ENCODE measurements around the gene CNIH3. TPM values are rescaled to one million over a fixed set of nuclear protein-coding genes. Genes with fewer than 3 reads are reported as not detected.

CNIH3 gene
- total and polyA plus RNA-seq, 2 of the 4 experiments (the other 2 are of a cell fraction): 2.0 to 2.9 TPM

GRCh38 chr1:224696891-224697765 is 81.0 kb downstream of the CNIH3 start:
- H3K18ac ChIP-seq (ENCODE audit: low read depth, low read length): no peak overlapping the region
- H3K4me3 ChIP-seq (ENCODE audit: insufficient read depth, low read depth, low read length): no peak overlapping the region
- H3K27ac ChIP-seq (ENCODE audit: insufficient read depth, low read length): no peak overlapping the region
- no peak overlapping the region for H4K5ac ChIP-seq (ENCODE audit: low read depth, low read length)
- no peak overlapping the region for H2BK15ac ChIP-seq (ENCODE audit: low read depth, low read length)
- no peak overlapping the region for H3K9ac ChIP-seq (ENCODE audit: low read depth, low read length)
- intact Hi-C loops (cut with micrococcal nuclease): no loop called here
- H4K20me1 ChIP-seq (ENCODE audit: insufficient read depth, low read length): no peaks in the 10 kb centered on the region
- no TSS peak for BruUV-seq (replicated peaks)
- H2BK120ac ChIP-seq (ENCODE audit: low read depth, low read length): peak overlapping the region; percentile 41; the same call in 1 of the 2 replicates
- H2AK9ac ChIP-seq (replicated peaks; ENCODE audit: low read depth, low read length, poor library complexity): no peak overlapping the region
- CTCF ChIA-PET: no interaction called here
- H2BK5ac ChIP-seq (ENCODE audit: low read depth, low read length, poor library complexity, severe bottlenecking): no peak overlapping the region
- H2AFZ ChIP-seq (replicated peaks; ENCODE audit: low read length, poor library complexity): no peak overlapping the region
- no peak overlapping the region for H2BK20ac ChIP-seq (ENCODE audit: low read depth, low read length)
- H3K4me1 ChIP-seq (ENCODE audit: control insufficient read depth, insufficient read depth, low read length): no peaks in the 10 kb centered on the region
- H3K9me3 ChIP-seq (ENCODE audit: control insufficient read depth, insufficient read depth, low read length): no peaks in the 10 kb centered on the region
- no peak overlapping the region for H3K14ac ChIP-seq (replicated peaks; ENCODE audit: low read depth, low read length)
- H3K9me1 ChIP-seq (ENCODE audit: insufficient read depth, low read length): peaks cover 3% of the 10 kb centered on the region; the same call in 1 of the 2 replicates
- no peak overlapping the region for H3K56ac ChIP-seq (ENCODE audit: extremely low read depth, insufficient read depth, low read length)
- peak; percentile 81 for DNase-seq
- no peak overlapping the region for H3K23ac ChIP-seq (ENCODE audit: low read depth, low read length)
- dilution Hi-C loops (cut with HindIII; ENCODE audit: low sequenced_read_pairs, unreplicated experiment): no loop called here
- H3K27me3 ChIP-seq (ENCODE audit: control insufficient read depth, insufficient read depth, low read length): no peaks in the 10 kb centered on the region; the same call in 1 of the 2 replicates
- H3K4me2 ChIP-seq (ENCODE audit: low read depth, low read length): no peak overlapping the region
- no peak overlapping the region for H4K91ac ChIP-seq (ENCODE audit: insufficient read depth, low read depth, low read length)
- no peaks in the 10 kb centered on the region for H3K36me3 ChIP-seq (ENCODE audit: control insufficient read depth, insufficient read depth, low read length)
- H3K4ac ChIP-seq (ENCODE audit: low read depth, low read length): no peak overlapping the region
- POLR2A ChIA-PET (ENCODE audit: unreplicated experiment): no interaction called here
- H4K8ac ChIP-seq (ENCODE audit: low read depth in 2 of 2, low read length in 2 of 2): no peak overlapping the region
- ATAC-seq (ENCODE audit: low read depth): peak; percentile 46; the same call in 1 of the 2 replicates
- peaks cover 0 to 3% of the 10 kb centered on the region in 2 experiments; a peak in 1 of 4 replicates for H3K79me1 ChIP-seq (ENCODE audit: low read depth in 1 of 2, low read length in 2 of 2)
- 85% methylated on average over 7 of the region's 14 CpGs; no CpG with 5 or more reads in 1 of the 2 experiments for WGBS, 2 experiments (ENCODE audit: extremely low coverage in 2 of 2, insufficient read length in 1 of 2)
- in situ Hi-C loops (cut with MboI; ENCODE audit: low sequenced_read_pairs): no loop called here
- no peak overlapping the region for H2AK5ac ChIP-seq (ENCODE audit: low read depth, low read length)
- TF ChIP-seq CHD1 (IDR thresholded peaks at IDR 0.05; ENCODE audit: low read depth, low read length): no peak
- no peak for TF ChIP-seq SMC3 (IDR thresholded peaks at IDR 0.05; ENCODE audit: low read depth, low read length)
- TF ChIP-seq RCOR1 (IDR thresholded peaks at IDR 0.05; ENCODE audit: insufficient replicate concordance, low read length): peak; percentile 48
- no peak for TF ChIP-seq MAZ (IDR thresholded peaks at IDR 0.05; ENCODE audit: borderline replicate concordance, low read depth, low read length)
- no peak for TF ChIP-seq RAD21 (IDR thresholded peaks at IDR 0.05; ENCODE audit: low read length)
- TF ChIP-seq ELK1 (IDR thresholded peaks at IDR 0.05; ENCODE audit: borderline replicate concordance, low read depth, low read length): no peak
- peak; percentile 86 for TF ChIP-seq FOS (IDR thresholded peaks at IDR 0.05; ENCODE audit: low read depth, low read length)
- no peak for TF ChIP-seq CEBPB (IDR thresholded peaks at IDR 0.05; ENCODE audit: low read depth, low read length)
- no peak for TF ChIP-seq MAFK (IDR thresholded peaks at IDR 0.05; ENCODE audit: low read depth, low read length)
- peak; percentile 32; the same call in 1 of the 2 replicates for TF ChIP-seq NFE2L2 (IDR thresholded peaks at IDR 0.05; ENCODE audit: low read depth, low read length)
- no peak for TF ChIP-seq RFX5 (IDR thresholded peaks at IDR 0.05; ENCODE audit: low read depth, low read length)
- peak; percentile 53; the same call in 1 of the 2 replicates for TF ChIP-seq MXI1 (IDR thresholded peaks at IDR 0.05; ENCODE audit: borderline replicate concordance, low read depth, low read length)
- no peak for TF ChIP-seq POLR2A (IDR thresholded peaks at IDR 0.05; ENCODE audit: low read depth, low read length)
- TF ChIP-seq BHLHE40 (IDR thresholded peaks at IDR 0.05; ENCODE audit: low read depth, low read length): peak; percentile 84
- TF ChIP-seq USF2 (IDR thresholded peaks at IDR 0.05; ENCODE audit: low read depth, low read length): peak; percentile 80

Data from IMR-90 (cell line).